ENCODE measurements around the gene CCR3.

- no peak for TF ChIP-seq SUZ12 (IDR thresholded peaks at IDR 0.05; ENCODE audit: extremely low read depth, insufficient read depth, insufficient read length)
- no peak for TF ChIP-seq ZNF274 (IDR thresholded peaks at IDR 0.05; ENCODE audit: low read depth, low read length)
- no peak for TF ChIP-seq YY1 (IDR thresholded peaks at IDR 0.05; ENCODE audit: insufficient read depth, insufficient read length)
Measured at GRCh38 chr3:46286947-46287565, 44.8 kb downstream of the CCR3 start.

All from NT2/D1 (cell line).